ENCODE data around the gene SLC52A1.

SLC52A1 gene

GRCh38 chr17:4986951-4987766 is 48.1 kb downstream of the SLC52A1 start, which contains the start of gene CAMTA2:
CAMTA2 (minus strand) TSS chr17:4987675; CDS start chr17:4986222, 1,453 bp downstream.
- peak; percentile 93 for DNase-seq

- peak in 1 of 2 experiments; percentile 14 for DNase-seq
Observed at GRCh38 chr17:4986403-4986802, 48.8 kb downstream of the SLC52A1 start.

All from activated CD4-positive, alpha-beta T cell treated with anti-CD3 and anti-CD28 coated beads, Interleukin-2, amount 50 U/mL, for 48 hours (primary cell).